Activated T-cell treated with anti-CD3 and anti-CD28 coated beads for 48 hours (primary cell): ENCODE results near the gene GMEB2.
"Not testable (repeated sequence)": the region's sequence is repeated elsewhere in the genome, so short reads cannot be mapped to it uniquely, and the experiment has no call there.

ENCODE experiments used
- DNase-seq: peaks from one replicate; pipeline ENCODE4 v3.0.0-alpha.2; 2020; ENCODE audit warnings: low read depth

The GMEB2 gene

DNA sequence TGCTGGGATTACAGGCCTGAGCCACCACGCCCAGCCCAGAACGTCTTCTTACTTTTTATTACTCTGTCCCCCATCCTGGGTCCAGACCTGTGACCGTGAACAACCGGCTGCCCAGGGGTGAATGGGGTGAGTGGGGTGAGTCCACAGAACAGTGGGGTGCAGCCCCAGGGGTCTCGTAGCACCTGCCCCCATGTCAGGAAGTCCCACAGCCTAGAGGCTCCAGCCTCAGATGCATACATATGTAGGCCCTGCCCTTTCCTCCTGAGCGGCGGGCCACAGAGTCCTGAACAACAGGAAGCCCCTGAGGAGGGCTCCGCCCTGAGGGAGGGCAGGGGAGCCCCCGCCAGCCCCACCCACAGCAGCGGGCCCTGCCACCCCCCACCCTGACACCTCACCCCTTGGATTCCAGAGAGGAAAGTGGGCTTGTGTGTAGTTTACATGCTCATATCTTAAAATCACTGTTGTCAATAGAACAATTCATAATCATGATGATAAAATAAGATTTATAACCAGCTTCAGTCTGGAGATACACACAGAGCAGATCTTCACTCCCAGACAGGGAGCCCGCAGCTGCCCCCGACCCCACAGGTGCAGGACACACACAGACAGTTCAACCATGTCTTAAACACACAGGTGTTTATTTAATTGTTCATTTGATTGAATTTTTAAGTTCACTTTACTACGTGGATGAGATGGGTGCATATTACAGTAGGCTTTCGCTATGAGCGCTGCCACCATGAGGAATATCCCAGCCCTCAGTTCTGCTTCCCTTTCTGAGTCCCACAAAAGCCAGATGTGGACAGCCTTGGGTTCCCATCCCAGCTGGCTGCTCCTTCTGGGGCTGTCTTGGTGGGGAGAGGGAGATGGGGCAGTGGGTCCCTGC lies 12.4 kb upstream of the GMEB2 start:
- DNase-seq: peak; percentile 64

DNA sequence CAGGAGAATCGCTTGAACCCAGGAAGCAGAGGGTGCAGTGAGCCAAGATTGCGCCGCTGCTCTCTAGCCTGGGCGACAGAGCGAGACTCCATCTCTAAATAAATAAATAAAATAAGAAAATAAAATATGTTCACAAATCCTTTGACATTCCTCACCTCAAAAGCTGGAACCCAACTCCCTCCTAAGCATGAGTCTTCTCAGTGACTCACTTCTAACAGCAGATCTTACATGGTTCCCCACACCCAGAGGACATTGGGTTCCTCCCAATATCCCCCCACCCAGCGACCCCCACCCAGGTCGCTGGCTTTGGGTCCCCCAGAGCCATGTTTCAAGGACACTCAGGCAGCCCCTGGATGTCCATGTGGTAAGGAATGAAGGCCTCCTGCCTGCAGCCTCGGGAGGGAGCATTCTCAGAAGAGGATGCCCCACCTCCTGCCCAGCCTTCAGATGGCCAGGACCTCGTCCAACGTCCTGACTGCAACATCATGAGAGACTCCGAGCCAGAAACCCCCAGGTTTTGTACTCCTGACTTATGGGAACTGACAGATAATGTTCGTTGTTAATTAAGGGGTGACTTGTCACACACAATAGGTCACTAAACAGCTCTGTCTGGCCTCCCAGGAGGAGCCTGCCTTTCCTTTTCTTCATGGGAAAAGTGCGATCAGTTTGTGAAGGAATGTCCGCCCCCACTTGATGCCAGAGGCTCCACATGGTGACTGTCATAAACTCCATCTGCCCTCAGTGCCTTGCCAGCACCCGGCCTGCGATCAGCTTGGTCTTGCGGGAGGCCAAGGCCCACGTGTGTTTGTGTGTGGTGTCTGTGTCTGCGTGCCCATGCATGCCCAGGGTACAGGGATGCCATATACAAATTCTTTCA lies 10.1 kb upstream of the GMEB2 start:
- no peak for DNase-seq

DNA sequence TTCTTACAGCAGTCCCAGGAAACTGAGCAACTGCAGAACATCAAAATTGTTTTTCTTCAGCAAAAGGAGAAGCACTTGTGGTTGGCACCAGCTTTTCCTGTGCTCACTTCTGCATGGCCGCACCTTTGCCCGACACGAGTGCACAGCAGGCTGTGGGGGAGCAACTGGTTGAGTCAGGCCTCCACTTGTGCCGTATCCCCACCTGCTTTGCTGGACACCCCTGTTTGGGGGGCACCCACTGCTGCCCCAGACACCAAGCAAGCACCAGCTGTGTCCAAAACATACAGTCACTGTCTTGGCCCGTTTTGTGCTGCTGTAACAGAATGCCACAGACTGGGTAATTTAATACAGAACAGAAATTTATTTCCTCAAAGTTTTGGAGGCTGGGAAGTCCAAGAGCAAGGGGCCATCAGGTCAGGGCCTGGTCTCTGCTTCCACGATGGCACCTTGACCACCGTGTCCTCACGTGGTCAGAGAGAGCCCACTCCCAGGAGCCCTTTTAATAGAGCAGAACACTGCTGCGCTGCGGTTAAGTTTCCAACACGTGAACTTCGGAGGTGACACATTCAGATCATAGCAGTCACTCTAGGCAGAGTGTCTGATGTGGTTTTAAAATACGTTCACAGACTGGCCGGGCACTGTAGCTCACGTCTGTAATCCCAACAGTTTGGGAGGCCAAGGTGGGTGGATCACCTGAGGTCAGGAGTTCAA lies 8.7 kb upstream of the GMEB2 start:
- DNase-seq: peak; percentile 63

DNA sequence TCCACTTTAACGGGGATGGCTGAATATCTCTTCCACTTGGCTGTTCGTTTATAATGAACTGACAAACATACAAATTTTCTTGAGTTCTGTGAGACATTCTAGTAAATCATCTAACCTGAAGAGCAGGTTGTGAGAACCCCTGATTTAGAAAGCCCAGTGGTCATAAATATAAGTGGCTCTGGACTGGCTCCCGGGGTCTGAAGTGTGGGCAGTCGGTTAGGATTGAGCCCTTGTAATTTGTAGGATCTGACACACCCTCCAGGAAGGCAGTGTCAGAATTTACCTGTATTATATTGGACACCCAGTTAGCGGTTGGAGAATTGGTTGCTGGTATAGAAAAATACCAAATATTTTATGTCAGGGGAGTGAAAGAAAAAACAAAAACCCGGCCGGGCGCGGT lies 6.8 kb upstream of the GMEB2 start:
- DNase-seq: no peak

DNA sequence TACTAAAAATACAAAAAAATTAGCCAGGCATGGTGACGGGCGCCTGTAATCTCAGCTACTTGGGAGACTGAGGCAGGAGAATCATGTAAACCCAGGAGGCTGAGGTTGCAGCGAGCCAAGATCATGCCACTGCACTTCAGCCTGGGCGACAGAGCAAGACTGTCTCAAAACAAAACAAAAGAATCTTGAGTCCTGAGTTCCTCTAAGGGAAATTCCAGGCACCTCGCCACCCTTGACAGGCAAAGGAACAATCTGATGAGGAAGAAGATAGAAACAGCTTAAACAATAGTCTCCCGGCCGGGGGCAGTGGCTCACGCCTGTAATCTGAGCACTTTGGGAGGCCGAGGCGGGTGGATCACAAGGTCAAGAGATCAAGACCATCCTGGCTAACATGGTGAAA lies 4.5 kb upstream of the GMEB2 start:
- DNase-seq: not testable (repeated sequence)

DNA sequence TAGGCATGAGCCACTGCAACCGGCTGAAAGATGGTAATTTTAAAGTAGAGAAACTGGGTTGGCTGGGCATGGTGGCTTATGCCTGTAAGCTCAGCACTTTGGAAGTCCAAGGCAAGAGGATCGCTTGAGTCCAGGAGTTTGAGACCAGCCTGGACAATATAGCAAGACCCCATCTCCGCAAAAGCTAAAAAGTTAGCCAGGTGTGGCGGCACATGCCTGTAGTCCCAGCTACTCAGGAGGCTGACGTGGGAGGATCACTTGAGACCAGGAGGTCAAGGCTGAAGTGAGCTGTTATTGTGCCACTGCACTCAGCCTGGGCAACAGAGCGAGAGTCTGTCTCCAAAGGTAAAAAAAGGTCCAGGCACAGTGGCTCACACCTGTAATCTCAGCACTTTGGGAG lies 4.1 kb upstream of the GMEB2 start:
- DNase-seq: not testable (repeated sequence)

DNA sequence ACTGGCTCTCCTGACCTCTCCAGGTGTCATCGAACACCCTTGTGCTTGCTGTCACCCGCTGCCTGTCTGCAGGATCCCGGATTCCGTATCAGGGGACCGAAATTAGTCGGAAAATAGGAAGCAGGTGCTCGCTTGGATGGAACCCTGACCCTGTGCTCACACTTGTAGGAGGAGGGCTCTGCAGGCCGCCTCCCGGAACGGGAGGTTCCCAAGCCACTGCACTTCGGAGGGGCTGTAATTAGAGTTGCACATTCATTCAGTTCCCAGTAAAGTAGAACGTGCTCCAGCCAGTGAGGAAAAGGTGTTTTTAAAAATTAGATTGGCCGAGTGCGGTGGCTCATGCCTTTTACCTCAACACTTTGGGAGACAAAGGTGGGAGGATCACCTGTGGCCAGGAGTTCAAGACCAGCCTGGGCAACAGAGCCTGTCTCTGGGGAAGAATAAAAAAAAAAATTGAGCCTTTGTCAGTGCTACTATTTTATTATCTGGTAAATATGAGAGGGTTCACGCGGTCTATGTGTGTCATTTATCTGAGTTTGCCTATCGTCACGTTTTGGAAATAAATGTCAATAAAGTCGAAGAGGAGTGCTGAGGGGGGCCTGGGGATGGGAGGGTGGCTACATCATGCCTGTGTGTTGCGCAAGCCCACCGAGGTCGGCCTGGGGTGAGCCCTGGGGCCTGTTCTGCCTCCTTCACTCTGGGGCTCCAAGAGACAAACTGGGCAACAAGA lies 1.5 kb upstream of the GMEB2 start:
- peak; percentile 68 for DNase-seq

DNA sequence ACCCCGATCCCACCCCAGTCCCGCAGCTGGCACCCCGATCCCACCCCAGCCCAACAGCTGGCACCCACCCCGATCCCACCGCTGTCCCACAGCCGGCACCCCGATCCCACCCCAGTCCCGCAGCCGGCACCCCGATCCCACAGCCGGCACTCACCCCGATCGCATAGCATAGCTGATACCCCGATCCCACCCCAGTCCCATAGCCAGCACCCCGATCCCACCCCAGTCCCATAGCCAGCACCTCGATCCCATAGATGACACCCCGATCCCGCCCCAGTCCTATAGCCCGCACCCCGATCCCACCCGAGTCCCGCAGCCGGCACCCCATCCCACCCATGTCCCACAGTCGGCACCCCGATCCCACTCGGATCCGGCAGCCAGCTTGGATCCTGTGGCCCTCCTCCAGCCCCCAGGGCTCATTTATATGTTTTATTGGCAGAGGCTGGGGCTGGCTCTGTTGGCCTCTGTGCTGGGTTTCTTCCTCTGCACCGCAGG lies 897 bp upstream of the GMEB2 start:
- no peak for DNase-seq

DNA sequence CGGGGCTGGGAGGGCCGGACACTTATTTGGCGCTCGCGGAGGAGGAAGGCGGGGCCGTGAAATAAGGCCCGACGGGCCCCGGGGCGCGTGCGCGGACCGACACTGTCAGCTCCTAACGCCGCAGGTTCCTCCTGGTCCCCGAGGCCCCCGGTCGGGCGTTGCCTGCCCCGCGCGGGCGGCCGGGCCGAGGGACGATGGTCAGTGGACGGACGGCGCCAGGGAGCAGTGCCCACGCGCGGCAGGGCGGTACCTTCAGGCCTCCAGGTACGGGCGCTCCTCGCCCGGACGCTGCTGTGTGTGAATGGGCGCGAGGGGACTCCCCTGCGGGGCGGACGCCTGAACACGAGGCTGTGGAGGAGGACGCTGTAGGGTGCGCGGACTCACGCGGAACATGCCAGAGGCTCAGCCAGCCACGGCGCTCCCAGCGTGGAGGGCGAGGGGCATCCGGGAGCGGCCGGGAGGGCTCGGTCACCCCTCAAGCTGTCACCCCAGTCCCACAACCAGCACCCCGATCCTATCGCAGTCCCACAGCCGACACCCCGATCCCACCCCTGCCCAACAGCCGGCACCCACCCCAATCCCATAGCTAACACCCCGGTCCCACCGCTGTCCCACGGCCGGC lies 339 bp upstream of the GMEB2 start:
- peak; percentile 93 for DNase-seq

DNA sequence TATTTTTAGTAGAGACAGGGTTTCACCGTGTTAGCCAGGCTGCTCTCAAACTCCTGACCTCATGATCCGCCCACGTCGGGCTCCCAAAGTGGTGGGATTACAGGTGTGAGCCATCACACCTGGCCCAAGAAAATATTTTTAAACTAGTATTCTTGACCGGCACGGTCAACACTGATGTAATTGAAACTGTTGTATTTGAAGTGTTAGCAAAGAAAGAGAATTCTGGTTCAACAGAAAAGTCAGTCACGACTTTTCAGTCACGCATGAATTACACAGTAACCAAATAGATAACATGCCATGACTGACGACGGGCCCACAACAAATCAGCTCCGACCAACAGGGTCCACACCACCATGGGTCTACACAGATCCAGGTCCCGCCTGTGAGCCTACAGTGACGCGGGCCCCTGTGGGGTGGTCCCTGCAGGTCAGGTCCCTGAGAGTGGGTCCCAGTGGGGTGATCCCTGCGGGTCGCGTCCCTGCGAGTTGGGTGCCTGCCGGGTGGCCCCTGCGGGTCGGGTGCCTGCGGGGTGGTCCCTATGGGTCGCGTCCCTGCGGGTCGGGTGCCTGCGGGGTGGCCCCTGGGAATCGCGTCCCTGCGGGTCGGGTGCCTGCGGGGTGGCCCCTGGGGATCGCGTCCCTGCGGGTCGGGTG lies 1.0 kb downstream of the GMEB2 start:
- no peak for DNase-seq

DNA sequence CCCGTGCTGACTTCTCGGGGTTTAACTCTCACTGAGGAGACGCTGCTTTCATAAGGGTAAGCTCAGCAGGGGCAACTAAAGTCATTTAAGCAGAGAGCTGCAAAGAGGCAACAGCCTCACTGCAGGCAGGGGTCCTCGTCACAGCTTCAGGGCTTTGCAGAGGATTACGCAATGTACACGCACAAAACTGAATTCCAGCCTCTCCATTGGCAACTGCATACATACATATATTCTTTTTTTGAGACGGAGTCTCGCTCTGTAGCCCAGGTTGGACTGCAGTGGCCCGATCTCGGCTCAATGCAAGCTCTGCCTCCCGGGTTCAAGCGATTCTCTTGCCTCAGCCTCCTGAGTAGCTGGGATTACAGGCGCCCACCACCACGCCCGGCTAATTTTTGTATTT lies 2.4 kb downstream of the GMEB2 start:
- DNase-seq: no peak

DNA sequence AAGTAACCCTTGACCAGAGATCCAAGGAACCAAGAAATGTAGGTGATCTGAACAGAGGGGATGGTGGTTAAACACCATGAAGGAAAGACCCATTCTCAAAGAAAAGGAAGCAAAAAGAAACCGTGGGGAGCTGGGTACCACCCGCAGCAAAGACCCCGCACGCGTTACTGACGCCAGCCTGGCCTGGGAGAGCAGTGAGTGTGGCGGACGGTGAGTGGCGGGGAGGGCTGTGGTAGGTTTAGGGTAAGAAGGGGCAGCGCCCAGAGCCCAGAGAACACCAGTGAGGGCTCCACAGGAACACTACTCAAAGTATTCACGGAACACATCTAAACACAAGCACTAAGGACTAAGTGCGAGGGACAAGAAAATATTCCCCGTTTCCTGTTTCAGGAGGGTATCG lies 4.2 kb downstream of the GMEB2 start:
- no peak for DNase-seq

DNA sequence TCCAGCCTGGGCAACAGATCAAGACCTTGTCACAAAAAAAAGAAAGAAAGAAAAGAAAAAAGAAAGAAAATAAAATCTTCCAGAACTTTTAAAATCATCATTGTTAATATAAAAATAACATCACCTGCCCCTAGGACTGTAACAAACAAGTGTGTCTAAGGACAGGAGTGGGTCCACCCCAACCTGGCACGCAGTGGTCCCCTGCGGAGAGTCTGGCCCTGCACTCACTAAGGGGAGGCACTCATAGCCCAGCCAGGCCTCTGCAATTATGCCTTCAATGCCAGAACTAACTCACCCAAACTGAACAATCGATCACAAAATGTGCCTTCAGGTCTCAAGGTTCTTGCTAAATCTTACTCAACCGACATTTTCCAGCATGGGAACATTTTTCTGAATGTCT lies 4.8 kb downstream of the GMEB2 start:
- no peak for DNase-seq

DNA sequence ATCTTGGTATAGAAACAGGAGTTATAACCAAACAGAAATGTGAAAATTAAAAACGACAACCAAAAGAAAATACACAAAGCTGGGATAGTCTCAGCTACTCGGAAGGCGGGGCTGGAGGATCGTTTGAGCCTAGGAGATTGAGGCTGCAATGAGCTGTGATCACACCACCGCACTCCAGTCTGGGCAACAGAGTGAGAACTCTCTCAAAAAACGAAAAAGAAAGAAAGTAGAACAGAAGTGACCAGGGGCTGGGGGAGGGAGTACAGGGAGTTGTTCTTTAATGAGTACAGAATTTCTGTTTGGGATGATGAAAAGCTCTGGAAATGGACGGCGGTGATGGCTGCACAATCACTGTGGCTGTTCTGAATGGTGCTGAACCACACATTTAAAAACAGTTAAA lies 5.9 kb downstream of the GMEB2 start:
- no peak for DNase-seq

DNA sequence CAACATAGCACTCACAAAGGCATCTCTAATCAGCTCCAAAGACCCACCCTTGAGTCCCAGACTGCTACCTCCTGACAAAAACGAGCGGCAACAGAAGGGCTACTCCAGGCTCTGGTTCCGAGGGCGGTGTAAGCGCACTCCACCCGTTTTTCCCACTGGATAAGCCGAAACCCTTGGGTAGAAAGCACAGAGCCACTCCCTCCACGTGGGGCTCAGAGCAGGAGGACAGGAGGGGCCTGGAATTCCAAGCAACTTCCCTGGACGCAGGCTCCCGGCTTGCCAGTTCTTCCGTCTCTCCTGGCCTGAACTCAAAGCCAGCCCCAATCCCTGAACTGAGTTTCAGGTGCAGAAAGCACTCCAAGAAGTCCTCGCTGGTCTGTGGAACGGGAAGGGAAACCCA lies 7.4 kb downstream of the GMEB2 start:
- no peak for DNase-seq

DNA sequence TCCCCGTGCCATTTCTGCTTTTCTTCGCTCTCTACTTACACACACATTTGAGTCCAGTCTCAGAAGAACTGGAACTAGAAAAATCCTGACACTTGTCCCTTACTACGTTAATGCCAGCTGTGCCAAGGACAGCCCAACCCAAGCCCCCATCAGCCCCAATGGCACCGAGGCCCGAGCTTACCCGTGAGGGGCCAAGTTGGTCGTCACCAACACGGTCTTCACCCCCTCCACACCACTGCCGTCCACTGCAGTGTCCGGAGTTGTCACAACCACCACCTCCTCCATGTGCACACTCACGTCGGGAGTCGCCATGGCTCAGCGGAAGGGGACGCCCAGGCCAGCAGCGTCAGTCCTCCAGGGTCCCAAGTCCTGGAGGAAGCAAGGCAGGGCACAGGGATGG lies 7.8 kb downstream of the GMEB2 start:
- no peak for DNase-seq

DNA sequence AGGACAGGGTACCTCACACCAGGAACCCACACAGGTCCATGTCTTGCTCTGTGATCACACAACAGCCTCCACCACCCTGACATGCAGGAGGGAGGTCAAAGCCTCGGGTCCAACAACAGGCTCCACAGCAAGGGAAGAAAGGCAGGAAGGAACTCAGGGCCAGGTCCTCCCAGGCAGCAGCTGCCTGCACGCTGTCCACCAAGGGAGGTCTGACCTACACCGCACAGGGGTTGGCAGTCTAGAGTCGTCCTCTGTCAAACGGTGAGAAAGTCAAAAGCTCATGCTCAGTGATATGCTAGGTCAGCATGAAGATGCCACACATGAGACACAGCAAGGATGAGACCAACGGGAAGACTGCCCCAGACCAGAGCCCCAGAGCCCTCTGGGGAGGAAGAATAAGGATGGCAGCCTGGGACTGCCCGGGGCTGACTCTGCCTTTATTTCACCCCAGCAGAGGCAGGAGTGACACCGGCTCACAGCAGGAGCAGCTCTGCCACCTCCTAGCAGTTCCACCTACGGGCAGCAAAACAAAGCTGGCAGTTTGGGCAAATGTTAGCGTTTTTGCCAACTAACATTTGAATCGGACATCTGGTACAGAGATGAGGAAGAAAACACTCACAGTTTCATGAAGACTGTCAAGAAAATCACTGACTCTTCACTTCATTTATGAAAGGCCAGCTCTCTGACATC lies 8.5 kb downstream of the GMEB2 start:
- no peak for DNase-seq

DNA sequence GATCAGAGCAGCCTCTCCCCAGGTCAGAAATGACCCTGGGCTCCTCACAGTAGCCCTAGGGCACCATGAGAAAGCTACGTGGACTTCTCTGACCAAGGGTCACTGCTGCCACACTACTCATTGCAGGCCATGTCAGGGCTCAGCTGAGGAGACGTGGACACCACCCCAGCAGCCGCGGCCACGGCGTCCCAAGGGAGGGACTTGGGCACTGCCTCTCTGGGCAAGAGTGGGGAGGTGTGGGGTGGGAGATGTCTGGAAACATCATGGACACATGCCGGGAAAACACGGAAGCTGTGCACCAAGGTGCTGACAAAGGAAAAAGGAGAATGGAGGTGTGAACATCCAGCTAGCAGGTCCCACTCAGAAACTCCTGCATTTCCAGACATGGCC lies 9.0 kb downstream of the GMEB2 start:
- DNase-seq: no peak

DNA sequence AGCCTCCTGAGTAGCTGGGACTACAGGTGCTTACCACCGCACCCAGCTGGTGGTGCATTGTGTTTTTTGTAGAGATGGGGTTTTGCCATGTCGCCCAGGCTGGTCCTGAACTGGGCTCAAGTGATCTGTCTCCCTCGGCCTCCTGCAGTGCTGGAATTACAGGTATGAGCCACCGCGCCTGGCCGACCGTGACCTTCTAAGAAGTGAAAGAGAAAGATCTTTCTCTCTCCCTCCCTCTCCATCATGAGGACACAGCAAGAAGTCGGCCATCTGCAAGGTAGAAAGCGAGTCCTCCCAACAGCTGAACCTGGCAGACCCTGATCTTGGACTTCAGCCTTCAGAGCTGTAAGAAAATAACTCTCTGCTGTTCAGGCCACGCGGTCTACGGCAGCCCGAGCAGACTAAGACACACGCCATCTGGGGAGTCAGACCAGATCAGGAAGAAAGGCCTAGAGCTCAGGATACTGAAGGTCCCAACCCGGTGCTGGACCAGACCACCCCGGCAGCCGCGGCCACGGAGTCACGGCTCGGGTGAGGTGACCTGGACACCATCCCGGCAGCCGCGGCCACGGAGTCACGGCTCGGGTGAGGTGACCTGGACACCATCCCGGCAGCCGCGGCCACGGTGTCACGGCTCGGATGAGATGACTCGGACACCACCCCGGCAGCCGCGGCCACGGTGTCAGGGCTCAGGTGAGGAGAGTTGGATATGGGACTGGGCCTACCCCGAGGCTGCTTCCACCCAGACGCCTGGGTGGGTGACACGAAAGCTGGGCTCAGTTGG lies 9.6 kb downstream of the GMEB2 start:
- DNase-seq: no peak
